ENCODE results near the gene RSPH1.

RSPH1 gene

DNA sequence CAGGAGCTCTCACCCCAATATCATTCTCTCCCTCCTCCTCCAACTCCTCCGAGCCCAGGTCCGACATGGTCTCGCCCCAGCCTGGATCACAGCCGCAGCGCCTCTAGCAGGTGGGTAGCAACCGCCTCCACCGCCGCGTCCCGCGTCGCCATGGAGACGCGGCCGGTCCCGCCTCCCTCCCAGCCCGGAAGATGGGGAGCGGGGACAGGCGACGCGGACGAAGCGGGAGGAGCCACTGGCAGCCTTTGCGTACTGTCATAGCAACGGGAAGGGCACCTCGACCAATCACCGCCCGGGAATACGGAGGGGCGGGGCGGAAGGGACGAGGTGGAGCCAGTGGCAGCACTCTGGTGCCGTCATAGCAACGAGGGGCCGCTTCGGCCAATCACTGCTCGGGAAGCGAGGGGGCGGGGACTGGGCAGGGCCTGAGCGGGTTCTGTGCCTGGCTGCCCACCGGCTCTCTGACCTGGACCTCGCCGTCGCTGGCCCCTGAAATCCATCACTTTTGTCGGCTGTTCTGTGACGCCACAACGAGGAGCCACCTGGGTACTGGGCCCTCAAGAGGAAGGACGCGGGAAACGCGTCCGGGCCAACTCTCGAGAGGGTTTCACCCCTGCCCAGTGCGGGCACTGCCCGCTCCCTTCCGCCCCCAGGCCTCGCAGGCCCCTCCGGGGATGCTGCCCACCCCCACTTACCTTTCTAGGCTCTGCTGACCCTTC lies at the start of gene RSPH1:
Gene RSPH1, minus strand, starts transcription at position 105 of the 719 bp plus-strand sequence. Its CDS starts 38 bp downstream, at position 67.
- peak; percentile 99 to 100 (median 99) for DNase-seq (ENCODE audit: low read depth in 3 of 3)

DNA sequence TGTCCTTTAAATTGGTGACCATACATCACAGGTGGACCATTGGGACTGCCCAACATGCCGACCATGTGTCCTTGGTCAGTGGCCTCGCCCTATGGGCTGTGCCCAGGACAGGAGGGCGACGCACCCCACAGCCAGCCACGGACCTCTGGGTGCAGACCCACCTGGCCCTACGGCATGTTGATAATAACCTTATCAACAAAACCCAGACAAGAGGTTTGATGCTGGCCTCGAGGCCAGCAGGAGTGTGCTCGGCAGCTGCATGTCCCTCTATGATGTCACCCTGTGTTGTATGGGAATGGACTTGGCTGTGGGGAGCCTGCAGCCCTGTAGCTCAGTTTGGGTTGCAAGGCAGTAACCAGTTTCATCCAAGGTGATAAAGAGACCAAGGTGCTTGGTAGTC lies 49.7 kb upstream of the RSPH1 start:
- no peak for DNase-seq (ENCODE audit: low read depth in 3 of 3)

DNA sequence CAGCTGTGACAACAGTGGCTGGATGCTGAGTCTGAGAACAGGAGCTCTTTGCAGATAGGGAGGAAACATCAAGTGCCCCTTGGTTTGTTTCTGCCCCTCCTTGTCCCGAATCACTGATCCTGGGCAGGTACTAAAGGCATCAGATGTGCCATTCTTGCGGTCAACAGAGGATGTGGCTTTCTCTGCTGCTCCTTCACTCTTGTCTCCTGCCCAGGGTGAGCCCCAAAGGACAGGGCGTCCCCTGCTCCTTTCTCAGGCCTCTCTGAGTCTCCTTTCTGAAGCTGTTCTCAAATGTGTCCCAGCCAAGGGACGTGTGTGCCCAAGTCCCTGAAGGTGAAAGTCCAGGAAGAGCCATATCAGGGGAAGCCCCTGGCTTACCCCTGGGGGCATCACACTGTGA lies 49.3 kb upstream of the RSPH1 start:
- no peak for DNase-seq (ENCODE audit: low read depth in 3 of 3)

DNA sequence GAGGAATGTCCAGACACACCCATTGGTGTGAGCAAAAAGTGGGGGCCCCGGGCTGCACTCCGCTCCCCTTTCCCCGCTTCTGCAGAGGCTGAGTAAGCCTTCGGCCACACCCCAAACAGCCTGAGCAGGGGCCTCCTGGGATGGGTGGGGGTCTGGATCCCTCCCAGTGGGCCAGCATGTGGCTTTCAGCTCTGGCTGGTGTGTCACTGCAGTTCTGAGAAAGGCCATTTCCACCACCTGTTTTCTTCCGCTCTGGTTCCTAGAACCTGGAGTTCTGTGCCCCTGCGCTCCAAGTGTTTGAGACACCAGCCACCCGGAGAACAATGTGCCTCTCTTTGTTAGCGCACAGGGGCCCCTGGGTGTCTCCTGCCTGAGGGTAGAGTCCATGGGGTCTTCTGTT lies 48.5 kb upstream of the RSPH1 start:
- DNase-seq (ENCODE audit: low read depth in 3 of 3): no peak

DNA sequence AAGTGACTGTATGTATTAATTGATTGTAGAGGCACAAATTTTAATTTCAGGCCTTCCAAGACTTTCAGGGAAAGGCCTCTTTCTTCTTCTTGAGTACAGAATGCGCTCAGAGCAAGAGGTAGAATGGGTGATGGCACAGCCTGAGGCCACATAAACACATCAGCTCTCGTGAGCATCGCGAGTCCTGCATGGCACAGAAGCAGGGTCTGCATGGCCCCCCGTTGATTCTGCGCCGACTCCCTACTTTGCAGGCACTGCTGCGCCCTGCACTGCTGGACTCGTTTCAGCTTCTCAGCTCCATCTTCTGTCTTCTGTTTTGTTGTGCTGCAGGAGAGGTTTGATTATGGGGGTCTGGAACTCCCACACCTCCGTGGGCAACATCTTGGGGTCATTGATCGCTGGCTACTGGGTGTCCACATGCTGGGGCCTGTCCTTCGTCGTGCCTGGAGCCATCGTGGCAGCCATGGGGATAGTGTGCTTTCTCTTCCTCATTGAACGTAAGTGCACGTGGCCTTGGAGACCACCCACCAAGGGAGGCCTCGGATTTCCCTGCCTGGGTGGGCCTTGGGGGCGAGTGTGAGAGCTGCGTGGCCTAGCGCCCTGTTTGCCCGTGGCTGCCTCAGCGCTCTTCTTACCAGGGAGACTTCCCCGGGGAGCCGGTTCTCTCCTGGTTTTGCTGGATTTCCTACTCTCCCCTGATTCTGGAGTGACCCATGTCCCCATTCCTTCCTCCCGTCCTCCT lies 47.3 kb upstream of the RSPH1 start:
- no peak for DNase-seq (ENCODE audit: low read depth in 3 of 3)

DNA sequence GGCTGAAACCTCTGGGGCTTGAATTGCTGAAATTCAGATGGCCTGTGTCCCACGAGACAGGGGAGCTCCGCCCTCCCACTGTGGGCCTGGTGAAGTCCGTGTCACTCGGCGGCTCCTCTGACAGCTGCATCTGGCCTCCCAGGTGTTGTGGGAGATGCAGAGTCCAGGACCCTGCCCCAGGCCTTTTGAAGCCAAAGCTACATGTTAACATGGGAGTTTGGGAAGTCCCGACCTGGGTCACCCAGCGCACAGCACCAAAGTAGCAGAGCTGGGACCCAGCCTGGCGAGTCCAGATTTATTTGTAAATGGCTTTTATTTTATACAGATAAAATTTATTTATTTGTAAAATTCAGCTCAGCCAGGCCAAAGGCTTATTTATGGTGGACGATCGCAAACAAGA lies 46.6 kb upstream of the RSPH1 start:
- no peak for DNase-seq (ENCODE audit: low read depth in 3 of 3)

DNA sequence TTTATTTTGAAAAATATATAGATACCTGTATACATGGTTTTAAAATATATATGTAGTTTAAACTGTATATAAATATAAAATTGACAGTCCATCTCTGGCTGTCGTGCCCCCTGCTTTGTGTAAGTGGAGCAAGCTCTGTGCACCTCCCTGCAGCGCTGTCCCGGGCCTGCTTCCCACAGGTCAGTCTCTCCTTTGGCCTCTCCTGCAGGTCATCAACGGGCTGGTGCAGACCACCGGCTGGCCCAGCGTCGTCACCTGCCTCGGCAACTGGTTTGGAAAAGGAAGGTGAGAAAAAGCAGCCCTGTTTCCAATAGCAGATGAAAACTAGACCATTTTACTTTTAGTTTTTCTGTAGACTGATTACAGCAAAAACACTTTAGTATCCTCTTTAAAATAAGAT lies 46.2 kb upstream of the RSPH1 start:
- no peak for DNase-seq (ENCODE audit: low read depth in 3 of 3)

DNA sequence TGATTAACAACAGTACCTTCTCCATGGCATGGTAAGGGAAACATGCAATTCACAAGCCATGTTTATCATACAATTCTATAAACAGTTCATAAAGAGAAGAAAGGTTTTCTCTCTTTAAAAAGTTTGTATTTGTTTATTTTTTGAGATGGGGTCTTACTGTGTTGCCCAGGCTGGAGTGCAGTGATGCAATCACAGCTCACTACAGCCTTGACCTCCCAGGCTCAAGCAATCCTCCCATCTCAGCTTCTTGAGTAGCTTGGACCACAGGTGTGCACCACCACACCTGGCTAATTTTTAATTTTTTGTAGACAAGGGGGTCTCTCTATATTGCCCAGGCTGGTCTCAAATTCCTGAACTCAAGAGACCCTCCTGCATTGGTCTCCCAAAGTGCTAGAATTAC lies 45.6 kb upstream of the RSPH1 start:
- no peak for DNase-seq (ENCODE audit: low read depth in 3 of 3)

DNA sequence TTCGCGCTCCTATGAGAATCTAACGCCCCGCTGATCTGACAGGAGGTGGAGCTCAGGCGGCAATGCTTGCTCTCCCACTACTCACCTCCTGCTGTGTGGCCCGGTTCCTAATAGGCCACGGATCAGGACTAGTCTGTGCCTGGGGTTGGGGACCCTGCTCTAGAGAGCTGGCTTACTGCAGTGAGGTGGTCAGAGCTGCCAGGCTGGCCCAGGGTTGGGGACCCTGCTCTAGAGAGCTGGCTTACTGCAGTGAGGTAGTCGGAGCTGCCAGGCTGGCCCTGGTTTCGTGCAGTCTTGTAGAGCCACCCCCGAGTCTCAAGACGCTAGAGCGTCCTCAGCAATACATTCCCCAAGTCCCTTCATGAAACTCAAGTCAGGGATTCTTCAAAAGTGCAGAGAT lies 45.1 kb upstream of the RSPH1 start:
- no peak for DNase-seq (ENCODE audit: low read depth in 3 of 3)

DNA sequence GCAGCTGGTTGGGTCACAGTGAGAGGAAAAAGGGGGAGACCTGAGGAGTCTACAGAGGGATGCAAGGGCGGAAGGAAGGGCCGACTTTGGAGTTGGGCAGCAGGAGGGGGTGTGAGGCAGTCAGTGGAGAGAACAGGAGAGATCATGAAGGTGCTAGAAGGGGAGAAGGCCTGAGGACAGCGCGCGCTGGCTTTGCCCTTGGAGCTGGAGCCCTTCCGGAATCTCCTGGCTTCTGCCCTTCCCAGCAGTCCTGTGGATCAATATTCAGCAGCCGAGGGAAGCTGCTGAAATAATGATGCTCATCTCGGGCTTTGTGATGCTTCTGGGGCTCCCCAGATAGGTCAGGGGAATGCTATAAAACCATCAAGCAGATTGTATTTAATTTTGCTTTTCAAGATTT lies 44.4 kb upstream of the RSPH1 start:
- no peak for DNase-seq (ENCODE audit: low read depth in 3 of 3)

DNA sequence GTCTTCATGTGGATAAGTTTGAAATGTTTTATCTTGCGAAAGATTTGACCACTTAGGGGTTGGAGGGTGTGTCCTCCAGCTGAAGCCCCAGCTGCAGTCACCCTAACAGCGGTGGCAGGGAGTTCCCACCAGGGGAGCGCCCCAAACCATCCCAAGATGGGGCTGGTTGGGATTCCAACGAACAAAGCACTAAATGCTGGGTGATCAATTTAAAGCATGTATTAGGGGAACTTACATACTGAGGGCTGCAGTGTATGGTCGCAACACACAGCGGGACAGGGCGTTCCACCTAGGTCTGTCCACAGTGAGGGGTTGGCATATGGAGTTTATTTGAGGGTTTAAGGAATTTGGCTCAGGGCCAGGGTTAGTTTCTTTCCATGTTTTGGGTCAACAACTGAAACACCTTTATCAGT lies 43.9 kb upstream of the RSPH1 start:
- DNase-seq (ENCODE audit: low read depth in 3 of 3): no peak

DNA sequence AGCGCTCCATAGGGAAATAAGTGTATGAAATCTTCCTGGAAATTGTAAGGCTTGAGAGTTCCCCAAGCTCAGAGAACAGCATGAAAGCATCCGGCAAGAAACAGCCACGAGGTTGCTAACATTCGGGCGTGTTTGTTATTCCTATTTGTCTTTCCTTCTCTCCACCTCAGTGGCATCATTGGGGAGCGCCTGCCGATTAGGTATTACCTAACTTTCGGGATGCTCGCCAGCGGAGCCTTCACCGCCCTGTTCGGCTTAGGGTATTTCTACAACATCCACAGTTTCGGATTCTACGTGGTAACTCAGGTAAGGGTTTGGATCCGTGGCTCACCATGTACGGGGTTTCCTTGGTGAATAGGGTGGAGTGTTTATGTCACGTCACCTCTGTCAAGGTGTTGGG lies 43.3 kb upstream of the RSPH1 start:
- no peak for DNase-seq (ENCODE audit: low read depth in 3 of 3)

DNA sequence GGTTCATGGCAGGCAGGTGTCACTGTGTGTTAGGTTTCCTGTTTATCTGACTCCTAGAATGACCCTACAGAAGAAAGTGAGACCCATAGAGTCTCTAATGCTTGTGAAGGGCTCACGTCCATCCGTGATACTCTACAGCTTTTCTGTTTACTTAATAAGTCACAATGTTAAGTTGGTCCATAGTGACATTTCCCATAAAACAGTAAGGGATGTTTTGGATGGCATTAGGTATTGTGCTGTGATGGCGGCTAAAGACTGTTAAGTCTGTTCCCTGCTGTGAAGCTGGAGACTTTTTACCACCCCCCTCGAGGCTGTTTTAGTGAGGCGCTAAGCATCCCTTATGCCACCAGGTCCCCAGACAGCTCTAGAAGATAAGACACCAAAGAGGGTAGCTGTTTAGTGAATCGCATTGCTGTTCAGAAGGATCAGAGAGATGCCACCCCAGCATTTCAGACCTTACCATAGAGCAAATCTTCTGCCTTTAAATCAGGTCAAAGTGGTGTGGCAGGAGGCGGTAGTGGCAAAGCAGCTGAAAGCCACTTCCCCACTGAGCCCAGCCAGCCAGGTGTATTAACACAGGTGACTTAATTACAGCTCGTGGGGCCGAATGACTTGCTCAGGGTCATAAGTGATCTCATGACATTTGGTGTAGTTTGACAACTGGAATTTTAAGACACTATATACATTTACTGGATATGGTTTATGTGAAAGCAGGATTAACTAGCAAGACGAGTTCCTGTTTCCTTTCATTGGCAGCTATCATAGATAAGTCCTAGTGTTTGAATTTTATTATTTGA lies 42.7 kb upstream of the RSPH1 start:
- no peak for DNase-seq (ENCODE audit: low read depth in 3 of 3)

DNA sequence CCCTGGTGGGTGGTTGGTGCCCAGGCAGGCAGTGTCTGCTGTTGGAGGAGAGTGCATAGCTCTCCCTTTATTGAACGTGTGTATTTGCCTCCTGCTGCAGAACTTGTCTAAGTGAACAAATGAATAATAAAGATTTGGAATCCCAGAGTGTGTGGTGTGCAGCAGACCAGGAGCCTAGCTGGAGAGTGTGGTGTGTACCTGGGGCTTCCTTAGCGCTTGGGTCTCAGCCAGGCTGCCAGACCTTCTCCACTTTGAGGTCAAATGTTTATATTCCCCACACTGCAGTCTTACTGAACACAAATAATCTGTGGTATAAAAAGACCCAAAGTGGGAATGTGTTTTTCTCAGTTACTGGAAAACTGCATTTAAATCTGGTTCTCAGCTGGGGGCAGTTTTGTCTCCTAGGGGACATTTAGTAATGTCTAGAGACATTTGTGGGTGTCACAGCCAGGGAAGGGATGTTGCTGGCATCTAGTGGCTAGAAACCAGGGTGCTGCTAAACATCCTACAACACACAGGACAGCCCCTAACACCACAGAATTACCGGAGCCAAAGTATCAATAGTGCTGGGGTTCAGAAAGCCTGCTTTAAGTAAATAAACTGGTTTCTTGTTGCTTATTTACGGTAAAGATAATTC lies 41.2 kb upstream of the RSPH1 start:
- DNase-seq (ENCODE audit: low read depth in 3 of 3): no peak

DNA sequence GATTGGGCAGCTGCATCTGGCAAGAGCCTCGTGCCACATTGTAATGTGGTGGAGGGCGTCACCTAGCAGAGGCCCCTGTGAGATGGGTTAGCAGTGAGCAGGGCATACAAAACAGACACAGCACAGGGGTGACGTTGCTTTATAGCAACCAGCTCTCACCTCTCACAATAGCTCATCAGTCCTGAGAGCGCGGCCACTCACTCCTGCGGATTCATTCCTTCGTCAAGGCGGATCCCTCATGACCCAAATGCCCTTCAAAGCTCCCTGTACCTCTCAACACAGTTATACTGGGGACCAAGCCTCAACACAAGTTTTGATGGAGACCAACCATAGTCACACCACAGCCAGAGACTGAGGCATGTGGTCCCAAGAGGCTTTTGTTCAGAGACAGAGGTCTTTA lies 40.6 kb upstream of the RSPH1 start:
- DNase-seq (ENCODE audit: low read depth in 3 of 3): no peak

DNA sequence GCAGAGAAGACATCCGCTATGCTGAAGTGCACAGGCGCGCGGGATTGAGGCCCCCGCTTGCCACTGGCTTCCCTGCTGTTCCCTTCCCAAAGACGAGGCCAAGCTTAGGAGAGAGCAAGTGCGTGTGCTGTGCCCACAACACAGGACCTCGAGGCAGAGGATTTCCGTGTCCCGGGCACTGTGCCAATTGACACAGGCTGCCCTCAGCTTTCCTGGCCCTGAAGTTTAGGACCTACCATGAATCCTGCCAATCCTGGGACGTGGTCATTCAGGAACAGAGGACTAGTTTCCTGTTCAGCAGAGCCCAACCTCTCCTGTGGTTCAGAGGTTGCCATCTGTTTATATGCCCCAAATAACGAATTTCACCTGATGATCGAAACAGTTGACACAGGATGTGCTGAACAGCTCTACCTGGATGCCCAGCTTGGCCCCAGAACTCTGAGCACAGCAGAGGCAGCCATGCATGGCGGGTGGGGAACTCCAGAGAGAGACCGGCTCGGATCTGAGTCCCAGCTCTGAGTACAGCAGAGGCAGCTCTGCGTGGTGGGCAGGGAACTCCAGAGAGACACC lies 39.7 kb upstream of the RSPH1 start:
- DNase-seq (ENCODE audit: low read depth in 3 of 3): no peak

DNA sequence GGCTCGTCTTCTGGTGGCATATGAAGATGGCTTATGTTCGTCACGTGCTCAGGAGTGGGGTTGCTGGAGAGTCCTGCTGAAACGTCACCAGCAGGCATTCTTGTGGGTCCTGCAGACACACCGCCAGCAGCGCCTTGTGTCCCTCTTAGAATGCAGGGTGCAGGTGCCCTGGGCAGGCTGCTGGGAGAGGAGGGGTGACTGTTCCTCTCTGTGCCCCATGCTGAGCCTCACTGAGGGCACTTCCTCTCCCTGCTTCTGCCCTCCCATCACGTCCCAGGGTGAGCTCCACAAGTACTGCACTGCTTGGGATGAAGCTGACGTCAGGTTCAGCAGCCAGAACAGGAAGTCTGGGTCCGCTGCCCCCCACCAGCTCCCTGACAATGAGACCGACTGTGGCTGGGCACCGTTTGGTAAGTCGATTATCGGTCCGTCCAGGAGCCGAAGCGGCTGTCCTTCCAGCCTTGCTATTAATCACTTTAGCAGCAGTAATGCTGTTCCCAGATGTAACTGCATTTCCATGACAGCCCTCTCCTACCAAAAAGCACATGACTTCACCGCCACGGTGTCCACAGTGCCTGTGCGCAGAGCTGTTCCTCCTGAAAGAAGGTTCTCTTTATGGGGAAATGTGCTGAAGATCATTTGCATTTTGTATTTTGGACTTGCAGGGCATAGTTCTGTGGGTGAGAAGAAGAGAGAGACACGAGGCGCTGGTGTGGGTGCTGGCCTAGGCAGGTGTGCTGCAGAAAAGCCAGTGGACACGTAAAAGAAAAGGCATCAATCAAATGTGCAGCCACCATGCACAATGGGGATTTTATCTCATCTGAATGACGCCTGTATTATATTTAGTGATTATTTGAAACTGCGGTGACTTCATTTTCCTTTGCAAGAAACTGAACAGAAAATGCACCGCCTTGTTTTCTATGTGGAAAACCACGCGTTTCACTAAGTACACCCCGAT lies 38.7 kb upstream of the RSPH1 start:
- DNase-seq (ENCODE audit: low read depth in 3 of 3): no peak

DNA sequence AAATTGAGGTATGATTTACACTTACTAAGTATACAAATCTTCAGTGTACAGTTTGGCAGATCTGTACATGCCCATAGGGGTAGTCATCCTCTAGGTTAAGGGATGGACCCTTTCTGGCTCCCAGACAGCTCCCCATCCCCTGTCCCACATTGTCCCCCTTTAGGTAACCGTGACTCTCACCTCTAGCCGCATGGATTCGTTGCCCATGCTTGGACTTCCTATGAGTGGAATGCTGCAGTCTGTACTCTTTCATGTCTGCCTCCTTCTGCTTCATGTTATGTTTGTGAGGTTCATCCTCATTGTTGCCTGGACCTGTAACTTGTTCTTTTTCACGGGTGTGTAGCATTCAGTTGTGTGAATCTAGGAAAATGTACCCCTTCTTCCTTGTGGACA lies 37.9 kb upstream of the RSPH1 start:
- DNase-seq (ENCODE audit: low read depth in 3 of 3): no peak

DNA sequence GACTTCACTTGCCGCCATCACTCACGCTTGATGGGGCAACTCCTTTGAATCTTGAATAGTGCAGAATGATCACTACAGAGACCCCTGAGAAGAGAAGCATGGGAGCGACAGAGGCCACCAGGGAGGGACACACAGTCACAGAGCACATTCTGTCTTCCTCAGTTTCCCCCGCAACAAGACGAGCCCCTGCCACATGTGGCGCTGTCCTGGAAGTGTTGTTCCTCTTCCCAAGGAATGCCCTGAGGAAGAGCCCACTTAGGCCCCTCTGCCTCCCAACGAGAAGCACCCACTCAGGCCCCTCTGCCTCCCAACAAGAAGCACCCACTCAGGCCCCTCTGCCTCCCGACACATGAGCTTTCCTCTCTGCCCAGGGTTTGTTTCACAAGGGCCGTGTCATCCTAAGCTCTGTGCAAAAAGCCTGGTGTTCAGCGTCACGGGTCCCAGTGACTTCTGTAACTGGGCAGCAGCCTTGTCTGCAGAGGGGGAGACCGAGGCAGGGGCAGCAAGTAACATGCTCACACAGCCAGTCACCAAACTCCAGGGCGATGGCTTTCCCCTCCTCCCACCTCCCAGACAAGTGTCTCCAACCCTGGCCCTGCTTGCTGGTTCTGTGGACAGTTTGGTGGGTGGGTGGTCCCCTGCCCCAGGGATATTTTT lies 37.4 kb upstream of the RSPH1 start:
- no peak for DNase-seq (ENCODE audit: low read depth in 3 of 3)

Measured in stimulated activated CD4-positive, alpha-beta T cell treated with anti-CD3 and anti-CD28 coated beads, TNF-alpha, amount 100 ng/mL, for 48 hours (primary cell).